NOMO-1 treated with DMSO at 0.1 percent for 48 hours (cell line): ENCODE results near the gene YTHDF1.
"Not testable (repeated sequence)": the region's sequence is repeated elsewhere in the genome, so short reads cannot be mapped to it uniquely, and the experiment has no call there.

Experiments
- DNase-seq: peaks from one replicate; lab custom pipeline; 2025; ENCODE audit not compliant: unreplicated experiment; lab: John Stamatoyannopoulos, UW

YTHDF1 gene

GRCh38 chr20:63173552-63174191, 42.3 kb downstream of the YTHDF1 start:
- DNase-seq, result no peak

GRCh38 chr20:63172726-63173125, 43.2 kb downstream of the YTHDF1 start:
- DNase-seq, result no peak

- DNase-seq, result no peak
These were observed 43.9 kb downstream of the YTHDF1 start for GRCh38 chr20:63171991-63172390.

DNA sequence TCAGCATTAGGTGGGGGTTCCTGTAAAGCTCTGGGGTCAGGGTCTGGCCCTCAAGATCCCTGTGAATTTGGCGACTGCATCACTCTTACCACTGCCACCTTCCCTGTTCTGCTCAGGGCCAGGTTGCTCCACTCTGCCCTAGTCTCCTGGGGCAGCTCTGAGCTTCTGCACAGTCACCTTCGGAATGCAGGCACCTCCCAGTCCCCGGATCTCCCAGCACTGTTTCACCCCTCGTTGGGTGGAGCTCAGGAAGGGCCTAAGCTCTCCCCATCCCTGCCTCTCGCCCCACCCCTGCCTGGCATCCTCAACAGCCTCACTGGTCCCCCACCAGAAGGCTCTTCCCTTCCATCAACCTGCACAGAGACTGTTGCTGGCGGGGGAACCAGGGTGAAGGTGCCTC, 46.2 kb downstream of the YTHDF1 start:
- no peak for DNase-seq

DNA sequence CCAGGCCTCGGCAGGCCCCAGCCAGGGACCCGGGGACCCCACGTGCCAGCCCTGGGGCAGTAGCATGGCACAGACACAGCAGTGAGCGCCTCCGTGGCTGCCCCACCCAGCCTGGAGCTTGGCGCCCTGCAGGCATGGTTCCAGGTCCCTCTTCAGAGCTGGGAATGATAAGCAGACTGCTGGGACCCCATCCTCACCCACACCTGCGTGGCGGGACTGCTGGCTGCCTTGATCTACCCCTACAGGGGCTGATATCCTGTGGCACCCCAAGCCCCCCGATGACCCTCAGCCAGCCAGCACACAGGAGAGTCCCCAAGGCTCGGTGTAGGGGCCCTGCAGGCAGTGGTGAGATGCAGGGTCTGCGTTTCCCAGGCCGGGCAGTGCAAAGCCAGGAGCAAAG, 47.1 kb downstream of the YTHDF1 start:
- no peak for DNase-seq

DNA sequence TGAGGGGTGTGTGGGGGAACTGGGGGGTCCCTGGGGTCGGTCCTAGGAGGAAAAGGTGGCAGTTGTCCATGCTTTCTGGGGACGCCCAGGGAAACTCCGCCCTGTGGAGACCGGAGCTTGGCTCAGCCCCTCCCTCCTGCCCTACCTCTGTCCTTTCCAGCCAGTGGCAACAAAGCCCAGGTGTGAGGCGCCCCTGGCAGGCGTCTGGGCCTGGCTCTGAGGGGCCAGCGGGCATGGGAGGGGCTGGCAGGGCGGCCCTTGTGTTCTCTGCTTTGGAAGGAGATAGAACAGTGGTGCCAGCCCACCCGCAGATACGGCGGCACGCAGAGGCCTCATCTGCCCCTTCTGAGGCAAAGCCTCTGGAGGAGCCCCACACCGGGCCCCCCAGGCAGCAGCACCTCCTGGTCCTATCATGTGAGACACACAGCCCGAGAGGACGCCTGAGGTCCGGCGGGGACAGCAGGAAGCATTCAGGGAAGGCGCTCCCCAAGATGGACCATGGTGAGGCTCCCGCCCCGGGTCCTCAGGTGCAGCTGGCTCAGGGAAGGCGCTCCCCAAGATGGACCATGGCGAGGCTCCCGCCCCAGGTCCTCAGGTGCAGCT, 47.9 kb downstream of the YTHDF1 start:
- no peak for DNase-seq

GRCh38 chr20:63167026-63167917, 48.7 kb downstream of the YTHDF1 start:
- DNase-seq, result no peak

DNA sequence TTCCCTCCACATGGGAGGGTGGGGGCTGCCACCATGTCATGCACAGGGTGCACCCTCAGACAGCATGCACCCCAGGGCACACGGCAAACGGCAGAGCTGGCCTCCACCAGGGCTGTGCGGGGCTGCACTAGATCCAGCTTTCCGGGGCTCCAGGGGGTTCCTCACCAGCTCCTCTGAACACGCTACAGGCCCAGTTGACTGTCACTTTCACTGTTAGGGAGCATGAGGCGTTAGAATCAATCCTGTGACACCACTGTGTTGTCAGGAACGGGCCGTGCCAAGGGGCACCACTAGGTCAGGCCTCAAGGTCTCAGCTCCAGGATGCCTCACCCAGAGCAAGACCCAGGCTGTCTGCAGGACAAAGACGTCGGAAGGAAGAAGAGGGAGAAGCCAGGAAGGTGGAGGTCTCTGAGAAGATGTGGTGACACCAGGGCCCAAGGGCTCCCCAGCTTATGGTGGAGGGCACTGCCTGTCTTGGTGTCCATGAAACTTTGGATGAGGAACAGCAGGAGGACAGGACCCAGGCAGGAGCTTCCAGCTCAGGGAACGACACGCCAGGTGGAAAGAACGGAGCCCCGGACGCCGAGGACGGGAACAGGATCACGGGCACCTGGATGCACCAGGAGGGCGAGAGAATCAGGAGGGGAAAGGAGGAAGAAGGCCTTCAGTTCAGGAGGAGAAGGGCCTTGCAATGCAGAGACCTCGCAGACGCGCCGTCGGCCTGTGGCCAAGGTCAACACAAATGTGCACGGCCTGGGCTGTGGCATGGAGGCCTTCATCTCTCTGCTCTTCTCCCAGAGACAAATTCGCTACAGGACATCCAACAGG, 49.5 kb downstream of the YTHDF1 start:
- no peak for DNase-seq

DNA sequence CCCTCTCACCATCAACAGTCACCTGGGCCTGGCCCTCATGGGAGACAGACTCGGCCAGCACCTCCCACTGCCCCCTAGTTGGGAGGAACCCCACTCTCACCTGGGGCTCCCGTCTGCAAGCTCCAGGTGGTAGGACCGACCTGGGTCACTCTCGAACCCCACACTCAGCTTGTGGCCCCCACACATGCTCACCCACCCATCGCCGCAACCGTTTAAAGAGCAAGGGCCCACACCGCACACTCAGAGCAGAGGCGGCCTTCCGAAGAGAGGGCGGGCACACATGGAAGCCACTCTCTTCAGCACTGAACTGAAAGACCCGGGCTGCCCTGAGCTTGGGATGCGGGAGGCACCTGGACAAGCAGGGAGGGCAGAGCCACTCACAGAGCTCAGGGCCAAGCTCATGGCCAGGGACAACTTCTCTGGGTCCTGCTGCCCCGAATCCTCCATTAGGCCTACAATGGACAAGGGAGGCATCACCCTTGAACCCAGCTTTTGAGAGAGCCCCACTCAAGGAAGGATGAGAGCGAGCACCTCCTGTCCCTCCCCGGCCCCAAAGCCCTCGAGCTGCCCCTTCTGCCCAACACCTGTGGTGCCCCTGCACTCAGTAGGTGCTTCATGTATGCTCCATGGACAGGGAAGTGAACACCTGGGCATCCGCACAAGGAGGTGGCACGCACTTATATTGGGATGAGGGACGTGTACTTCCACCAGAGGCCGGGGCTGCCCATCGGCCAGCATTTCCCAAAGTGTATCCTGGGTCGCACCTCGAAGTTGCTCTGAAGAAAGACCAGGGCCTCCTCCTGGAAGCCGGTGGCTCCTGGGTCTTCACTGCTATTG, 50.4 kb downstream of the YTHDF1 start:
- DNase-seq, result no peak

GRCh38 chr20:63164484-63165355, 51.2 kb downstream of the YTHDF1 start:
- DNase-seq, result no peak

GRCh38 chr20:63163596-63164483, 52.1 kb downstream of the YTHDF1 start:
- no peak for DNase-seq

DNA sequence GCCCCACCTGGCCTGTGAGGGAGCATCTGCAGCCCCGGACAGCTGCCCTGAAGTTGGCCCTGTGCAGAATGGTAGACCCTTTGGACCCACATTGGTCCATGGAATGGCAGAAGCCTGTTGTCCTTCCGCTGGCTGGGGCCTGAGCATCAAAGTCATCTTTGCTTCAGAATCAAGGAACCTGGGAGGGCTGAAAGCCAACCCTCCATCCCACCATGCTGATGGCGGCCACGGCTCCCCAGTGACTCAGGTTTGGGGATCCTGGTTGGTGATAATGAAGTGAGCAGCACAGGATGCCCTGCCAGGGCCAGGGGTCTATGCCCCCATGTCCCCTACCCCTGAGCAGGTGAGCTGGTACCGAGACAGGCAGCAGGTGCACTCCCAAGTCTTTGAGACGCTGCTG, 52.8 kb downstream of the YTHDF1 start:
- no peak for DNase-seq

DNA sequence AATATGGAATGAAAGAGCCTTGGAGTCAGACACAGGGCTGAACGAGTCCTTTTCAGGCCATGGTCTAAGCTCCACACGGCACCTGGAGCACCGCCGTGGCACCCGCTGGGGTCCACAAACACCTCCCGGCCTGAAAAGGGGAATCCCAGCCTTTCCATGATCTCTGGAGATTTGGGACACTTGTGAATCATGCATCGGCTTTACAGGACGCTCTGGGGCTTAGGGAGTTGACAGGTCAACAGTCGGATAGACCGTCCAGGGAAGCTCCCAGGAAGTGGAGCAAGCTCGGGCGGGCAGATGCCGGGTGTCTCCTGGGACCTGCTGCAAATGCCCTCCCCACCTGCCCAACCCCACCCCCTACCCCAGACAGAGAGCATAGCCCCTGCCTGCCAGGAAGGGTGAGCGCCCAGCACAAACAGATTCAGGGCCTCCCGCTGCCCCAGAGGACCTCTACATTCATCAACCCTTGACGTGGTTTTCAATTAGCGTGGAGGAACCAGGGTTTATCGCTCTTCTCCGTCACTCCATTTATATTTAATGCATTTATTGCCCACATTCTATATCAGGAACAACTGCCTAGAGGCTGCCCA, 53.6 kb downstream of the YTHDF1 start:
- DNase-seq, result no peak

DNA sequence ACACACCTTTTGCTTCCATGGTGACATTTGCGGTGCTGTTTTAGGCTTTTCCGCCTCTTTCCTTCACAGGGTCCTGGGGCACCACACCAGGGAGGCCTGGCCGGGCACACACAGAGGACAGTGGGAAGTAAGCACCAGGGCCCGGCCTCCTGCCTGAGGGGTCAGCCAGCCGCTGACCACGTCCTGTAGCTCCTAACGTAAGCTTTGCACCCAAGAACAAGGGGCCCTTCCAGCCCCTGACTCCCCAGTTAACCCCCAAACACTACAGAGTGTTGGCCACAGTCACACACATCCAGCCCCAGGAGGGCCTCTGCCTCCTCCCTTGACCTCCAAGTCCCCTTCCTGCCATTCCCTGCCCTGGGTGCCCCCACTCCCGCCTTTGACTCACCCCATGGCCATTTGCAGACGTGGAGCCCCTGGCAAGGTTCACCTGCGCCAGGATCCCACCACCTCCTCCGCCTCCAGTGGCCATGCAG, 54.7 kb downstream of the YTHDF1 start:
- DNase-seq, result no peak

GRCh38 chr20:63160641-63161175, 55.2 kb downstream of the YTHDF1 start:
- no peak for DNase-seq

DNA sequence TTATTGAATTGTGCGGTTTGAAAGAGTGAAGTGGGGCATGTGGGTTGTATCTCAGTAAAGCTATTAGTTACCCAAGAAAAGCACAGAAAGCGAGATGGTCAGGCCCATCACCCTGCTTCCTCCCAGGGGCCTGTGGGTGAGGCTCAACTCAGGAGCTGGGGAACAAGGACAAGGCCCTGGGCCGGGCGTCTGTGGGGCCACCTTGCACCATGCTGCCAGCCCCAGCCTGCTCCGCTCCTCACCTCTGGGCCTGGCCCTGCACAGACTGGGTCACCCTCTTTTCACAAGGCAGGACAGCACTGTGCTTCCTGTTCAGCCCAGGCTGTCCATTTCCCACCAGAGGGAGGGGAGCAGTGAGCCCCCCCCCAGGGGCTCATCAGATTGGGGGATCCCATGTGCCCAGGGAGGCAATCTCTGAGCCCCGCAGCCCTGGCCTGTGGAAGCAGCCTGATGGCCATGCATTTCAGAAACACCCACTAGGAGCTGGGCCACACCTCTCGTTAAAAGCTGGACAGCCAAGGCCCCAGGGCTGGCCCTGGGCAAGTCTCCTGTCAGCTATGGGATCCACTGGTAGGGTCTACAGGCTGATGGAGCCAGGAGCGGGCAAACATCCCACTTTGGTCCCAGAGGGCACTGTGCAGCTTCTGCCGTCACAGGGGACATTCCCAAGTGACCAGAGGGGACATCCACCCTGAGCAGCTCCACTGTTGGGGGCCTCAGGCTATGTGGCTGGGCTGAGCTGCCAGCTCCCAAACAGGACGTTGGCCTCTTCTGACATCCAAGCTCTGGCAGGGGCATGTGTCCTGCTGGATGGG, 55.9 kb downstream of the YTHDF1 start:
- no peak for DNase-seq

- not testable (repeated sequence) for DNase-seq
These were observed 56.7 kb downstream of the YTHDF1 start for GRCh38 chr20:63159251-63159650.
